Fibroblast of skin of abdomen (primary cell): ENCODE results near the gene DNAJC5.
"Not testable (repeated sequence)": the region's sequence is repeated elsewhere in the genome, so short reads cannot be mapped to it uniquely, and the experiment has no call there.

Experiments
- DNase-seq: peaks from one replicate; pipeline ENCODE4 v3.0.0-alpha.2; 2013

DNAJC5 gene

DNA sequence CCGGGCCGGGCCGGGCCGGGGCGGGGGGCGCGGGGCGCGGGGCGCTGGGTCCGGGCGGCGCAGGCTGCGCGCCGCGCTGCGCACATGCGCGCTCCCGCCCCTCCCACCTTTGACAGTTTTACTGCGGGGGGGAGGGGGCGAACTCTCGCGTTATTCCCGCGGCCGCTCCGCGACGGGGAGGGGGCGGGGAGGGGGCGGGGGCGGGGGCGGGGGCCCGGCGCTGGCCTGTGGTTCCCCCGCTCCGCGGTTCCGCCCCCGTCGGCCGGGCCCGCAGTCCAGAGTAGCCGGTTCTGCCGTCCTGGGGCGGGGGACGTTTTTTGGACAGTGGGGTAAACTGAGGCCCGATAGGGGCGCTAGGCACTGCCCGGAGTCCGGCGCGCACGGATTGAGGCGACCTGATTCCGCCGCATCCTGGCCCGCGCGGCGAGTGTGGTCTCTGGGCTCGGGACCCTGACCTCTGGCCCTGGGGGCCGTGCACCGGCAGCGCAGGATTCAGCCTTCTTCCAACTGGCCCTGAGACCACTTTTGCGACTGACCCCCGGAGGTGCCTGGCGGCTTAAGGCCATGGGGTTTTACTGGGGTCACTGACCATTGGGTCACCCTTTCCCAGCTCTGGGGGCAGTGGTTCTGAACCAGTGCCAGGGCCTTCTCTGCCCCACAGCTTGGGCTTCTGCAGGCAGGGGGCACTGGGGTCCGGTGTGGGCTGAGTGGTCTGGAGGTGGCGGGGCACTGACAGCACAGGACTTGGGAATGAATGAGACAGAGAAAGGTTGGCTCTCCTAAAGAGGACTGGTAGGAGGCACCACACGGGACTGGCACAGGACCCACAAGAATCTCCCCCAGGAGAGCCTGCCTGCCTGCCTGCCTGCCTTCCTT is 75.2 kb downstream of the DNAJC5 start, which contains the start of gene ZNF512B:
Gene ZNF512B, minus strand, starts transcription at position 93 of the 876 bp plus-strand sequence. CDS start 1,980 bp downstream, outside the sequence.
- peak; percentile 76 for DNase-seq

DNA sequence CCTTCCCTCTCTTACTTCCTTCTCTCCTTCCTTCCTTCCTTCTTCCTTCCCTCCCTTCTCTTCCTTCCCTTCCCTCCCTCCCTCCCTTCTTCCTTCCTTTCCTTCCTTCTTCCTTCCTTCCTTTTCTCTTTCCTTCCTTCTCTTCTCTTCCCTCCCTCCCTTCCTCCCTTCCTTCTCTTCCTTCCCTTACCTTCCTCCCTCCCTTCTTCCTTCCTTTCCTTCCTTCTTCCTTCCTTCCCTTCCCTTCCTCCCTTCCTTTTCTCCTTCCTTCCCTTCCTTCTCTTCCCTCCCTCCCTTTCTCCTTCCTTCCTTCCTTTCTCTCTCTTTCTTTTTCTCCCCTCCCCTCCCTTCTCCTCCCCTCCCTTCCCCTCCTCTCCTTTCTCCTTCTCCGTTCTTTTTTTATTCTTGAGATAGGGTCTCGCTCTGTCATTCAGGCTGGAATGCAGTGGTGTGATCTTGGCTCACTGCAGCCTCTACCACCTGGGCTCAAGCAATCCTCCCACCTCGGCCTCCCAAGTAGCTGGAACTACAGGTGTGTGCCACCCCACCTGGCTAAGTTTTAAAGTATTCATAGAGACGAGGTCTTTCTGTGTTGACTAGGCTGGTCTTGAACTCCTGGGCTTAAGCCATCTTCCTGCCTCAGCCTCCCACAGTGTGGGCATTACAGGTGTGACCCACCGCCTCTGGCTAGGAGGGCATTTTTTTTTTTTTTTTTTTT is 75.9 kb downstream of the DNAJC5 start:
- no peak for DNase-seq

DNA sequence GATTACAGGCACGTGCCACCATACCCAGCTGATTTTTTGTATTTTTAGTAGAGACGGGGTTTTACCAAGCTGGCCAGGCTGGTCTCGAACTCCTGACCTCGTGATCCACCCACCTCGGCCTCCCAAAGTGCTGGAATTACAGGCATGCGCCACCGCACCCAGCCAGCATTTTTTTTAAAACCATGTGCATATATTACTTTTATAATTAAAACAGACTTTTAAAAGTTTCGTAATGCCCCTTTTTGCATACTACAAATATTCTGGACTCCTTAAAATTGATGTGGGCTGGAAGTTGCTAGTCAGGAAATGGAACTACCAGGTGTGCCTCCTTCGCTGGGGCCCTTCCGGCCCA is 77.0 kb downstream of the DNAJC5 start:
- not testable (repeated sequence) for DNase-seq

DNA sequence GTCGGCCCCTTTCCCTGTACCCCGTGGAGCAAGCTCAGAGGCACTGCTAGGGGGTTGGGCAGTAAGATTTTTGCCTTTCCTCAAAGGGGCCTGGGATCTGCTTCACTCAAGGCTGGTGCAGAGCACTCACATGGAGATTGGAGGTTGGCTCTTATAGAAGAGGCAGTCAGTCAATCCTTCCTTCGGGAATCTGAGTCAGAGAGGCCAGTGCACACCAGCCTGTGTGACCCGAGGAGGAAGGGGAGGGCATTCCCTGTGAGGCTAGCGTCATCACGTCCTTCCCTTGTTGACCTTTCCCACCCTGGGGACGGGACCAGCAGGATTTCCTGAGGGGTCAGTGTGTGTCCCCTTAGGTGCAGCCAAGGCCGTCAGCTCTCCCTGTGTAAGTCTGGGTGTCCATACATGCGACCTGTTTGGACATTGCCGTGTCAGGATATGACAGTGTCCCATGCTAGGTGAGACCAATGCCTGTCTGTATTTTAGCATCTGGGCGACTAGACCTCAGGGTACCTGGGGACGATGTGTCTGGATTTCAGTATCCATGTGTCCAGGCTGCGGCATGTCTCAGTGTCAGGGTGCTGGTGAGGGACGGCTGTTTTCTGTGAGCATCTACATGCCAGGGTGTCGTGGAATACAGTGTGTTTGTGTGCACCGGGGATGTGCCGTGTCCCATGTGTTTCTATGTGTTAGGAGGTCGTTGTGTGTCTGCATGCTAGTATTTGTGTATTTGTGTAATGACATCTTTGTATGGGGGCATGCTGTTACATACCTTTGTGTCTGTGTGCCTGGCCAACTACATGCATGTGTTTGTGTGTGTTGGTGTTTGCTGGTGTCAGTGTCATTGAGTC is 77.6 kb downstream of the DNAJC5 start:
- no peak for DNase-seq

DNA sequence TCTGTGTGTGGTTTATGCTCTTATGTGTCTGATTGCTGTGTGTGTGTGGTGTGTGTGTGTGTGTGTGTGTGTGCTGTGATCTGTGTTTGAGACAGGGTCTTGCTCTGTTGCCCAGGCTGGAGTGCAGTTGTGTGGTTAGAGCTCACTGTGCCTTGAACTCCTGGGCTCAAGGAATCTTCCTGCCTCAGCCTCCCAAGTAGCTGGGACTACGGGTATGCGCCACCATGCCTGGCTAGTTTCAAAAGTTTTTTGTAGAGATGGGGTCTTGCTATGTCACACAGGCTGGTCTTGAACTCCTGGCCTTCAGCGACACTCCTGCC is 78.2 kb downstream of the DNAJC5 start:
- DNase-seq: no peak

DNA sequence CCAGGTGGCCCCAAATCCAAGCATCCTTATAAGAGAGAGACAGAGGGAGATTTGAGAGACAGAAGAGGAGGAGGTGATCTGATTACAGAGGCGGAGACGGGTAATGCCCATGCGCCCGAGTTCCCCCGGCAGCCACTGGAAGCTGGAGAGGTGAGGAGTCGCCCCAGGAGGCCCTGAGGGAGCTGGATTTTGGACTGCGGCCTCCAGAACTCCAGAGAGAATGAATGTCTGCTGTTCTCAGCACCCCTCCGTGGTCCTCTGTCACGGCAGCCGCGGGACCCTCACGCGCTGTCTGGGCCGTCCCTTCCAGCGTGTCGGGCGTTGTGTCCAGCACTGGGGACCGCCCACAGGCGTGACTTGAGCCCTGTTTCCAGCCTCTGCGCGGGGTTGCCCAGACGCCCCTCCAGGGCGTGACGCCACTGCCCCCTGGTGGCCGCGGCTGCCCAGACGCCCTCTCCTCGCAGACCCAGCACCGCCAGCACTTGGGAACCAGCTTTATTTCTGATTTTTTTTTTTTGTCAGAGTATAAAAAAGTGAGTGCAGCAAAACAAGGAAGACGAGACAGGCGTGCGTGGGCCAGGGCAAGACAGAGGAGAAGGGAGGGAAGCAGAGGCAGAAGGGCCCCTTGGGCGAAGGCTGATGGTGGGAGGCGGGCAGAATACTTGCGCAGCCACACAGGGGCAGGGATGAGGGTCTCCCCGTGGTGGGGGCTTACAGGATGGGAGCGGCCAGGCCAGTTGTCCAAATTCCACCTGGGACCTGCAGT is 78.9 kb downstream of the DNAJC5 start:
- peak; percentile 76 for DNase-seq

DNA sequence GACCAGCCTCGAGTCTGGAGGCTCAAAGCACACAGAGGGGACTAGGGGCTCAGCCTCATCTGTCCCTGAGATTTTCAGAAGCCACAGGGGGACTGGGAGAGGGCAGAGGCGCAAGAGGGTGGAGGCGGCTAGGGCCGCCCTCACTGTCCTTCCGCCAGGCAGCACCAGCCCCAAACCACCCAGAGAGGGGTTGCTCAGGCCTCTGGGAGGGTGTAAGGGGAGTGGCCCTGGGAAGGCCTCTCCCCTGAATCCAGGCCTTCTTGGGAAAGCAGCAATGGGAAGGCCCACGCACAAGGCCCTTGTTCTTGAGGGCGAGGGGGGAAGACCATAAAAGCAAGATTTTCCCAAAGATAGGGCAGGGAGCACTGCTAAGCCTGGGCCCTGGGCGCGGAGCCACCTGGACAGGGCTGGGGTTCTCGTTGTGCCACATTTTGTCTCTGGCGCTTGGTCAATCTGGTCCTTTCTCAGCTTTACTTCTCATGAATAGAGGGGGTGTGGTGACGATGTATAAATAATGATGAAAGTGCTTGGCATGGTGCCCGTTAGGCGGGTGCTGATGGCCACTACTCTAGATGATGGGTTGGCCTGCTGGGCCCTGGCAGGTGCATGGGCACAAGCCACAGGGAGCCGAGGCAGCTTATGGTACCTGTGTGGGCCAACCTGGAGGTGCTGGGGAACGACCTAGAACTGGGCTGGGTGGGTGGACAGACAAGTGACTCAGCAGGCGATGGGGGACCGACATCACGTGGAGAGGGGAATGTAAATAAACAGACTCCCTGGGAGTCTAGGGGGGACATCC is 79.7 kb downstream of the DNAJC5 start:
- DNase-seq: no peak

DNA sequence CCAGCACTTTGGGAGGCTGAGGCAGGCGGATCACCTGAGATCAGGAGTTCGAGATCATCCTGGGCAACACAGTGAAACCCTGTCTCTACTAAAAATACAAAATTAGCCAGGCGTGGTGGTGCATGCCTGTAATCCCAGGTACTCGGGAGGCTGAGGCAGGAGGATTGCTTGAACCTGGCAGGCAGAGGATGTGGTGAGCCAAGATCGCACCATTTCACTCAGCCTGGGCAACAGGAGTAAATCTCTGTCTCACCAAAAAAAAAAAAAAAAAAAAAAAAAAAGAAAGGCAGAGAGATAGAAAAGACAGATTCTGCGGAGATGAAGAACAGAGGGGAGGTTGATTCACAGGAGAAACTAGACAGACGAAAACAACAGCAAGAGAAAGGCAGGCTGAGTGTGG is 81.6 kb downstream of the DNAJC5 start:
- not testable (repeated sequence) for DNase-seq

DNA sequence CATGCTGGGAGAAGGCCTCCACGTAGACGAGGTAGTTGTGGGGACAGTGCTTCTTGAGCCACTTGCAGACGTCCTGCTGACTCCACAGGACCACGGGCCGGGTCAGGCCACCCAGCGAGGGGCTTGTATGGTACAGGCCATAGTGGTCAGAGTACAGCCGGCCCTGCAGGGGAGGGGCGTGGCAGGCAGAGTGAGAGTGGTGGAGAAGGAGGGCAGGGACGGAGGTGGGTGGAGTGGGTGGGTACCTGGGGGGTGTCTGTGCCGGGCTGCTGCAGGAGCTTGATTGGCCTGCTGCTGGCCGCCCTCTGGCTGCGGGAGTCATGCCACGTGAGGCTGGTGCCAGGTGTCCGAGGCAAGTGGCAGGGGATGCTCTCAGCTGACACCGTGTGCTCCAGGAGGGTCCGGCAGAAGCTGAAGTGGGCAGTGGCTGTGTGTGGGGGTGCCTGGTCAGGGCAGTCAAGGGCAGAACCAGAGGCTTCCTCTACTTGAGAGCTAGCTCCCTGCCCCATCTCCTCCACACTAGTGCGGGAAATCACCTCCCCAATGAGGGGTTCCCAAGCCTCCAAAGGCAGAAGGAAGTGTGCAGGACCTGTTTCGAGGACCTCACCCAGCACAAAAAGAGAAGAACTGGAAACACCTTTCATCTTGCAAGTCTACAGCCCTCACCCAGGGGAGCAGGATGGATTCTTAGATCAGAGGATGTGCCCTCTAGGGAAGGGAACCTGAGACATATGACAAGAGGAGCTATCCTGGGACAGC is 82.2 kb downstream of the DNAJC5 start:
- DNase-seq: no peak

DNA sequence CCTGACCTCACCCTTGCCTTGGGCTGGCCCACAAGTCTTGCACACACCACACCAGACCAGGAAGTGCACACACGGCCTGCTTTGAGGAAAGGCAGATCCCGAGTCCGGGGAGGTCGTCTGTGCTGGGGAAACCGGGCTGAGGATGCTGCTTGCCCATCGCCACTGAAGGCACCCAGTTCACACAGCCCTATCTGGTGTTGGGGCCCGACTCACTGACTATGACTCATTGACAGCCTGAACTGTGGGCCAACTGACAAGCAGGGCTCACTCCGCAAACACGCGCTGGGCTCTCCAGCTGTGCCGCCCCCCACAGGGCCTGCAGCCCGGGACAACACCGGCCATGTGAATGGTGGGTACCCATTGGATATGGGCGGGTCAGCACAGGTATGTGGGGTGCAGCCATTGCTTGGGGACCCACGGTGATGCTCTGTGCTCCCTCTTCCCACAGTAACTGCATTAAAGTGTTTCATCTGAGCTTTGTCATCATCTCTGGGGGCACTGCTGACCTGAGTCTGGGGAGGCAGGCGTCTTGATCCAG is 82.9 kb downstream of the DNAJC5 start:
- DNase-seq: peak; percentile 57

DNA sequence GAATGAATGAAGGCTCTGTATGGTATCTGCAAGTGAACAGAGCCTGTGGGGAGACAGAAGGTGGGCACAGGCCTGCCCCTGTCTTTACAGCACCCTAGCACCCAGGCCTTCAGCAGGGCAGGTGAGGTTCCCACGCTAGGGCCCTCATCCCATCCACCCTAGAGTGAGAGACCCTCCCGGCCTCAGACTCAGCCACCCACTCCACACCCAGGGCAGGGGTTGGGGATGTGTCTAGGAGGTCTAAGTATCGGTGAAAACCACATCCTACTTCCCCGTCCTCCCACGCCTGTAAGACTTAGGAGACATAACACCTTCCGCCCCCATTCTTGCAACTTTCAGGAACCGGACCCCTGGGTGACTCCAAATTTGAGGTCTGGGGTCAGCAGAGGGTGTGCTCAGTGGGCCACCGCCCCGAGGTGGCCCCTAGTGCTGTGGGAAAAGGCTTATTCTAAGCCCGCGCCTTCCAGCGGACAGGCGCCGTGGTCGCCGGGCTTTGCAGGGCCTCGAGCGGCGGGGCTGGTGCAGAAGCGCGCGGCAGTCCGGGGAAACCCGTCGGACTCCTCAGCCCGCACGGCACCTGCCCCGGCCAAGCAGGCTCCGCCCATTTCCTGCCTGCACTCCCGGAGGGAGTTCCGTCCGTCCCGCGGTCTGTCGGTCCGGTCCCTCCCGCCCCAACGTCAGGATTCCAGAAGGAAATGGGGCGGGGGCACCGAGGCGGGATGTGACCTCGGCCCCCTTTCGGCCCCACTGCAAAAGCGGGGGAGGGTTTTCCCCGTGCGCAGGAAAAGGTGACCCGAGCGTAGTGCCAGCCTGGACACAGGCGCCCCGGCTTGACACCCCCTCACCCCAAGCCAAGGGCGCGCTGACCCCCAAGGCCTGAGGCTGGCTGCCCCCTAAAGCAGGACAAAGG is 83.6 kb downstream of the DNAJC5 start:
- DNase-seq: peak; percentile 20

DNA sequence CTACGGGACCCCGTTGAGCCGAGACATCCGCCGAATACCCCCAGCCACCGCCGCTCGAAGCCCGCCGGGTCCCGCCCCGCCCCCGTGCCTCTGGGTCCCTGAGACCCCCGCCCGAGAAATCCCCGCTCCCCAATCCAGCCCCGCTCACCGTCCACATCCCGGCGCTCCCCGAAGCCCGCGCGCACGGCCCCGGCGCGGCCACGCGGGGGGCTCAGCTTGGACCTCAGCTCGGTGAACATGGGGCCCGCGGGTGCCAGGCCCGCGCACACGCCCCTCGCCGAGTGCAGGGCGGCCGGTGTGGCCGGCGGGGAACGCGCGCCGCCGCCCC is 84.3 kb downstream of the DNAJC5 start:
- no peak for DNase-seq

DNA sequence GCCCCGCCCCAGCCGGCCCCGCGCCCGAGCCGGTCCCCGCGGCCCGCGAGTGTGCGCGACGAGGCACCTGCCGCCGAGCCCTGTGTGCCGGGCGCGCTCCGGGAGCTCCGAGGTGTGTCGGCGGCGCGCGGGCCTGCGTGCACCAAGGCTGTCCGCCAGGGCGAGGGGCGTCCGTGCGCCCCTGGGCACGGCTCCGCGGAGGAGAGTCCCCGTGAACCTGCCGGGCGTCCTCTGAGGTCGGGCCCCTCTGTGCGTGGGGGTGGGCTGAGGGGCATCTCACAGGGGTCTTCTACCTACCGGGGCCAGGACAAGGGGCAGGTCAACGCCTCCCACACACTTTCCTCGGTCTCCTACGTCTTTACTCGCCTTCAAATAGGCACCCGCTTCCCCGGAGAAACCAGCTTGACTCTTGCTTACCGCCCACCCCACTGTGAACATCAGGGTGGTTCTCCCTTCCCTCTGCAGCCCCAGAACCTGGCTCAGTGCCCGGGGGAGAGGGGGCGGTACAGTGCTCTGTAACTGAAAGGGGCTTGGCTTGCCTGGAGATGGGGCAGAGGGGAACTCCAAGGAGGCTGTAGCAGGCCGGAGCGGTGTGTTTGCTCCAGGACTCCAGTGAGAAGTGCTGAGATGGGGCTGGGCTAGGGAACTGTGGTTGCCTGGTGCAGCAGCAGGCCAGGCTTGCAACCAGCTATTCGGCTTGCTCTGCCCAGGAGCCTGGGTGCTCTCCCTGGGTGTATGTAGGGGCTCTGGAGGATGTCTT is 84.8 kb downstream of the DNAJC5 start, which contains the start of gene SAMD10:
Gene SAMD10, minus strand, starts transcription at position 86 of the 760 bp plus-strand sequence. CDS start 175 bp downstream, outside the sequence.
- peak; percentile 54 for DNase-seq

DNA sequence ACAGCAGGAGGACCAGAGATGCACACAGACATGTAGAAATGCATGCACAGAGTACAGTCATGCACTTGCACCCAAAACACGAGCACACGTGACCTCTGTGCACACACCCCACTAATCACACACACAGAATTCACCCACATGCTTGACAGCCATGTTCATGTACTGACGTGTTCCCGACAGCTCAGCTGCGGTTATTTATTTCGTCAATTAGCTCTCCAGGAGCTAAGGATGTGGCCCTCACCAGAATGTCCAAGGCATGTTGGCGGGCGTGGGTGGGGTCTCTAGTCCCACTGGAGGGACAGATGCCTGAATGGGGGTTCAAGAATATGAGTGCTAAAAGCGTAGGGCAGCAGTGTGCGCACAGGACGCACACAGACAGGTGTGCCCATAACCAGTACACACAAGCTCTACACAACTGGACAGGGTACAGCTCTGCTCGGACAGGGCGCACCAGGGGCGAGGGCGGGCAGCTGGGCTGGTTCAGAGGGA is 85.4 kb downstream of the DNAJC5 start:
- peak; percentile 38 for DNase-seq

DNA sequence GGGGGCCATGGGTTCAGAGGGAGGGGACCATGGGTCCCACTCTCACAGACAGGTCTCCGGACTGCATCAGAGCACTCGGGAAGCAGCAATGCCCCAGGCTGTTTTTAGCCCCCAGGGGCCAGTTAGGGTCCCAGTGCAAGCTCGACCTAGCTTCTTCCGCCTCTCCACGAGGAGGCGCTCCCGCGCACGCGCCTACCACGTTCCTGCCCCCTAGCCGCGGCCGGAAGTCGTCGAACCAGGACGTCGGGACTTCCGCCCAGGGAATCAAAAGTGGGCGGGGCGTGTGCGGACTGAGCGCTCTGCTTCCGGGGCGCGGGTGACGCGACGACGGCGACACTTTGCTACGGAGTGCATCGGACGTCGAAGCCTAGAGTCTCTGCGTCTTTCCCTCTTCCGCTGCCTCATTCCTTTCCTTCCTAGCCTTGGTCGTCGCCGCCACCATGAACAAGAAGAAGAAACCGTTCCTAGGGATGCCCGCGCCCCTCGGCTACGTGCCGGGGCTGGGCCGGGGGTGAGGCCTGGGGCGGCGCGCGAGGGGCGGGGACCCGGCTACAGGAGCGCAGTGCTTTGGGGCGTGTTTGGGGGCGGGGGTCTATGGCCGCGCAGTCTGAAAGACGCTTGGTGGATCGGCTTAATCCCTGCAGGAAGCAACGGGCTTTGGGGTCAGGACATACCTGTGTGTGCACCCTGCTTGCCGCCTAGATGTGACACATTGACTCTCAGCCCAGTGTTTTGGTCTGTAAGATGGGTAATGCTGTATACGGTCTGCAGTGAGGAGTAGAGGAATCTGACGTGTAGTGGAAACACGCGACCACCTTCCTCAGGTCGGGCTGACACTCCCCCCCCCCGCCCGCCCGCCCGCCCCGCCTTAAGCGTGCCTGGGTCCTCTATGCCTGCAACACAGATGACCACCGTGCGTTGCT is 86.1 kb downstream of the DNAJC5 start, which contains the start of gene PRPF6:
Gene PRPF6, plus strand, starts transcription at position 327 of the 923 bp plus-strand sequence. Its CDS starts 114 bp downstream, at position 441.
- peak; percentile 95 for DNase-seq

DNA sequence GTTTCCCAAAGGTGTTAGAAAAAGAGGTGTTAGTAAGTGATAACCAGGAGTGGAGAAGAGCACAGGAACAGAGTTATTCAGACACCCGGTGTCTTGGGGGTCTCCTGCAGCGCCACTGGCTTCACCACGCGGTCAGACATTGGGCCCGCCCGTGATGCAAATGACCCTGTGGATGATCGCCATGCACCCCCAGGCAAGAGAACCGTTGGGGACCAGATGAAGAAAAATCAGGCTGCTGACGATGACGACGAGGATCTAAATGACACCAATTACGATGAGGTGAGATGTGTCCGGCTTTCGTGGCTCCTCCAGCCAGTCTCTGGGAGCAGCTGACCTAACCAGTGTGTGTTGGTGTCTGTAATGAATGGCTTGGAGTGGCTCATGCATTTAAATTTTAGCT is 88.0 kb downstream of the DNAJC5 start:
- DNase-seq: no peak
